GM18951 (cell line): ENCODE results near the gene AHCYL2.

Experiments
- POLR2A ChIP-seq: IDR thresholded peaks from 4 replicates; pipeline ENCODE4 v1.6.1; 2011; ENCODE audit warnings: mild to moderate bottlenecking; ENCODE audit not compliant: insufficient read length, insufficient read depth; ENCODE audit errors: extremely low read depth
- in situ Hi-C: fragments of 300-500 bp; cut with MboI; formaldehyde crosslinking; loops from one replicate; pipeline ENCODE4 v1.12.0; 2022; ENCODE audit warnings: low sequenced_read_pairs, mixed read lengths, inconsistent platforms; ENCODE audit not compliant: unreplicated experiment

AHCYL2 gene

GRCh38 chr7:129417073-129417472, 192.2 kb downstream of the AHCYL2 start:
- in situ Hi-C loops: no loop called here
- no peak for TF ChIP-seq POLR2A

GRCh38 chr7:129421717-129422250, 197.0 kb downstream of the AHCYL2 start:
- in situ Hi-C loops: no loop called here
- TF ChIP-seq POLR2A: no peak

GRCh38 chr7:129422727-129423126, 197.9 kb downstream of the AHCYL2 start:
- no peak for TF ChIP-seq POLR2A
- in situ Hi-C loops: no loop called here

GRCh38 chr7:129423700-129424410, 199.0 kb downstream of the AHCYL2 start:
- in situ Hi-C loops: no loop called here

GRCh38 chr7:129426482-129426881, 201.7 kb downstream of the AHCYL2 start:
- in situ Hi-C loops: no loop called here
- TF ChIP-seq POLR2A: no peak

More at GRCh38 chr7:129423700-129424410, 199.0 kb downstream of the AHCYL2 start:
- TF ChIP-seq POLR2A: no peak

GRCh38 chr7:129427526-129428045, 202.8 kb downstream of the AHCYL2 start:
- no peak for TF ChIP-seq POLR2A
- in situ Hi-C loops: no loop called here

GRCh38 chr7:129431911-129432643, 207.2 kb downstream of the AHCYL2 start:
- in situ Hi-C loops: no loop called here
- TF ChIP-seq POLR2A: no peak

GRCh38 chr7:129433847-129434674, 209.2 kb downstream of the AHCYL2 start, which contains the start of gene STRIP2:
TSS of gene STRIP2 (plus strand) at chr7:129434432. CDS start at chr7:129434473, 41 bp downstream.
- in situ Hi-C loops: no loop called here
- peak; percentile 84 for TF ChIP-seq POLR2A

- in situ Hi-C loops: no loop called here
- TF ChIP-seq POLR2A: no peak
These were observed 210.0 kb downstream of the AHCYL2 start for GRCh38 chr7:129434675-129435318.

GRCh38 chr7:129435414-129435829, 210.6 kb downstream of the AHCYL2 start:
- in situ Hi-C loops: no loop called here
- TF ChIP-seq POLR2A: no peak

GRCh38 chr7:129436335-129436923, 211.6 kb downstream of the AHCYL2 start:
- no peak for TF ChIP-seq POLR2A
- in situ Hi-C loops: no loop called here

GRCh38 chr7:129437190-129437589, 212.4 kb downstream of the AHCYL2 start:
- TF ChIP-seq POLR2A: no peak
- in situ Hi-C loops: no loop called here

GRCh38 chr7:129438281-129438838, 213.5 kb downstream of the AHCYL2 start:
- in situ Hi-C loops: no loop called here
- TF ChIP-seq POLR2A: no peak
